GM12864 (cell line): ENCODE results near the gene U2AF2.

Experiments used
- DNase-seq: peaks from one replicate; pipeline ENCODE4 v3.0.0-alpha.2; 2011; ENCODE audit warnings: low read depth
- H3K4me3 ChIP-seq: 2 replicates; pipeline ENCODE4 v1.5.1; 2011; ENCODE audit warnings: mild to moderate bottlenecking, low read depth, low read length, control low read depth
- TF ChIP-seq, protein P1 (sequence below): IDR thresholded peaks from 2 replicates; pipeline ENCODE4 v1.5.1; 2011; ENCODE audit warnings: low read depth, mild to moderate bottlenecking, moderate library complexity, low read length, control low read depth, inconsistent platforms; ENCODE audit errors: missing control alignments

Gene U2AF2

DNA sequence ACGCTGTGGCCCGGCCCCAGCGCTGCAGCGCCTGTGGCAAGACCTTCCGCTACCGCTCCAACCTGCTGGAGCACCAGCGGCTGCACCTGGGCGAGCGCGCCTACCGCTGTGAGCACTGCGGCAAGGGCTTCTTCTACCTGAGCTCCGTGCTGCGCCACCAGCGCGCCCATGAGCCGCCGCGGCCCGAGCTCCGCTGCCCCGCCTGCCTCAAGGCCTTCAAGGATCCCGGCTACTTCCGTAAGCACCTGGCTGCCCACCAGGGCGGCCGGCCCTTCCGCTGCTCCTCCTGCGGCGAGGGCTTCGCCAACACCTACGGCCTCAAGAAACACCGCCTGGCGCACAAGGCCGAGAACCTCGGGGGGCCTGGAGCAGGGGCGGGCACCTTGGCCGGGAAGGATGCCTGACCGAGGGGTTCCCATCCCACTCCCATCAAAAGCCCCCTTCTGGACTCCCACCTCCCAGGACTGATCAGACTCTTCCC lies 38.4 kb upstream of the U2AF2 start:
- H3K4me3 ChIP-seq, result no peak overlapping the region
- TF ChIP-seq, protein P1, sequence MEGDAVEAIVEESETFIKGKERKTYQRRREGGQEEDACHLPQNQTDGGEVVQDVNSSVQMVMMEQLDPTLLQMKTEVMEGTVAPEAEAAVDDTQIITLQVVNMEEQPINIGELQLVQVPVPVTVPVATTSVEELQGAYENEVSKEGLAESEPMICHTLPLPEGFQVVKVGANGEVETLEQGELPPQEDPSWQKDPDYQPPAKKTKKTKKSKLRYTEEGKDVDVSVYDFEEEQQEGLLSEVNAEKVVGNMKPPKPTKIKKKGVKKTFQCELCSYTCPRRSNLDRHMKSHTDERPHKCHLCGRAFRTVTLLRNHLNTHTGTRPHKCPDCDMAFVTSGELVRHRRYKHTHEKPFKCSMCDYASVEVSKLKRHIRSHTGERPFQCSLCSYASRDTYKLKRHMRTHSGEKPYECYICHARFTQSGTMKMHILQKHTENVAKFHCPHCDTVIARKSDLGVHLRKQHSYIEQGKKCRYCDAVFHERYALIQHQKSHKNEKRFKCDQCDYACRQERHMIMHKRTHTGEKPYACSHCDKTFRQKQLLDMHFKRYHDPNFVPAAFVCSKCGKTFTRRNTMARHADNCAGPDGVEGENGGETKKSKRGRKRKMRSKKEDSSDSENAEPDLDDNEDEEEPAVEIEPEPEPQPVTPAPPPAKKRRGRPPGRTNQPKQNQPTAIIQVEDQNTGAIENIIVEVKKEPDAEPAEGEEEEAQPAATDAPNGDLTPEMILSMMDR, result no peak
- no peak for DNase-seq

DNA sequence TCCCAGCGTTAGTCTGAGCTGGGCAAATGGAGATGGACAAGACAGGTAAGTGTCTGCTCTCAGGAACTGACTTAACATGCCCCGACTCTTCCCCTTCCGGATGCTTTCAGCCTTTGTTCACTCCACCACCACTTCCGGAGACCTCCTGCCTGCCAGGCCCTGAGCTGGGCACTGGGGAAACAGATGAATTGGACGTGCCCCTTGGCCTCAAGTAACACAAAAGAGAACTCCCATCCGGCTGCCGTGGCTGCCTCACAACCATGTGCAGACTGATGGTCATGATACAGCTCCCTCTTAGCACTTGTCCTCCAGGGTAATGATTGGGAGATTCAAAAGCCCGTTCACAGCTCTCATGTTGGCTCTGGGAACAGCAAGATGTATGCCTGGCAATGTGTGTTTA lies 37.4 kb upstream of the U2AF2 start:
- no peak overlapping the region for H3K4me3 ChIP-seq
- DNase-seq, result no peak
- TF ChIP-seq, protein P1, result no peak

DNA sequence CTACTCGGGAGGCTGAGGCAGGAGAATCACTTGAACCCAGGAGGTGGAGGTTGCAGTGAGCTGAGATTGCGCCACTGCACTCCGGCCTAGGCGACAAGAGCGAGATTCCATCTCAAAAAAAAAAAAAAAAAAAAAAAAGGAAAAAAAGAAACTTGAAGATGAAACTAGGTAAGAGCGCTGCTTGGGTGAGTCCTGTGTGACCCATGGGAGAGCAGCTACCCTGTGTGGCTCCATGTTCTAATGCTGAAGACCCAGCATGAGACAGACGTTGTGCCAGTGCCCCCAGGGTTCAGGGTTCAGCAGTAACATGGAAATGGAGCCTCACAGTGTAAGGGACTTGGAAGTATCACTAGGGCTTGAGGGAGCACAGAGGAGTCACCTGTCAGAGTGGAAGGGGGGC lies 36.4 kb upstream of the U2AF2 start:
- DNase-seq, result no peak
- no peak overlapping the region for H3K4me3 ChIP-seq
- TF ChIP-seq, protein P1, result no peak

DNA sequence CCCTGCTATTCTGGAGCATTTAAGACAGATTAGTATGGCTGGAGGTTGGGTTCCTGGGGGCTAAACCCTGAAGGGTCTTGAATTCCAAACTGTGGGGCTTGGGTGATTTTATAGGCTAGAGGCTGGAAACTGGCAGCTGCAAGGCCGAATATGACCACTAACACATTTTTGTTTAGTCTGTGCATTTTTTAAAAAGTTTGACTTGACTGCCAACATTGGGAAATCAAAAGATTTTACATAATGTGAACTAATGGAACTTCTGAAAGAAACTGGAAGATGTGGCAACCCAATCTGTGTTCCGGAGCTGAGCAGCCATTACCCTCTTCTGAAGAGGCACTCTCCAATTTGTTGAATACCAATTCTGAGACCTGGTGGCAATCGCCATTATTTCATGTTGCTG lies 35.5 kb upstream of the U2AF2 start:
- no peak for DNase-seq
- no peak overlapping the region for H3K4me3 ChIP-seq
- TF ChIP-seq, protein P1, result no peak

DNA sequence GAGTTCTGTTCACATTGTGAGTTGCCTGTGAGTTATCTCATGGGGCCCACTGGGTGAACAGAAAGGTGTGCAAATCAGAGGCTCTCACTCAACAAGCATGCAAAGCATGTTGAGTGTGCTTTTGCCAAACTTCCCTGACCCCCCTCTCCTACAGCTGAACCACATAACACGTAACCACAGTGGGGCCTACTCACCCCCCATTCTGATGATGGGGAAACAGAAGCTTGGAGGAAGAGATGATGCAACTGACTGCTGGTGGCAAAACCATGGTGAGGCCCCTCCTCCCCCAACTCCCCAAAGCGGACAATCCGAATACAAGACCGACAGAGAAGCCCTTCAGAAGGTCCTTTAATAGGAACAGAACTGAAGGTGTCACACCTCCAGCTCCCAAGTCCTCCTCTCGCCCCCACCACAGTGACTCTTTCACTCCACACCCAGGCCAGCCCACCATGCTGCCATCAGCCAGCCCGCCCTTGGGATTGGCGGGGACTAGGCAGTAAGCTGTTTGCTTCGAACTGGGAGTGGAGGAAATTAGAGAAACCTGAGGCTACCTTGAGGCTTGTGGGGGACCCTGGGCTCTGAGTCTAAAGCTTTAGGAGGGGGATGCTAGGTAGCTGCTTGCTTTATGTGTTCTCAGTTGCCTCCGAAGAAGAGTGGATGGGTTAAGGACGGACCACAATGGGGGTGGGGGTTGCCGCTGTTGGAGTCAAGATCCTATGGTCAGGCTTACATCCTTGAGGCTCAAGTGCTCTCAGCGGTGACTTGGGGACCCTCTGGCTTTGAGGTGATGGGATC lies 34.2 kb upstream of the U2AF2 start:
- no peak for DNase-seq
- no peak overlapping the region for H3K4me3 ChIP-seq

DNA sequence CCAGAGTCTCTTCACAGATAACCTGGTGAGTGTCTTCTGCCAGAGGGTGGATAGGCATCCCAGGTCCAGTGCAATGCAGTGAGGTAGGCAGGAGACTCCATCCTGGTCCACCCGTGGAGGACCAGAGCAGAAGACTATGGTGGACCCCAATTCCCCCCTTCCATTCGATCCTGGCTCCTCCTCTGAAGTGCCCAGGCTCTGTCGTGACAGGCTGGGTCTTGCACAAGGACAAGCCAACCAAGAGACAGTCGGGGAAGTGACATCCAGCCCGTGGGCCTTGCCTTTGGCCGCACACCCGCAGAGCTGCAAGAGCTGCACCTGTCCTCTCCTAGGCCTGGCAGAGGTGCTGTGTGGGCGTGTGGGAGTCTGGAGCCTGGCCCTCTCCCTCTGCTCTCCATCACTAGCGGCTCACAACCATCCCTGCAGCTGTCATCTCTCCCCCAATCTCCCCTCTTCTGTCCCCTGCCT lies 33.6 kb upstream of the U2AF2 start:
- H3K4me3 ChIP-seq, result no peak overlapping the region
- DNase-seq, result no peak
- TF ChIP-seq, protein P1, result no peak

More for the DNA sequence above, 34.2 kb upstream of the U2AF2 start:
- TF ChIP-seq, protein P1, result no peak

DNA sequence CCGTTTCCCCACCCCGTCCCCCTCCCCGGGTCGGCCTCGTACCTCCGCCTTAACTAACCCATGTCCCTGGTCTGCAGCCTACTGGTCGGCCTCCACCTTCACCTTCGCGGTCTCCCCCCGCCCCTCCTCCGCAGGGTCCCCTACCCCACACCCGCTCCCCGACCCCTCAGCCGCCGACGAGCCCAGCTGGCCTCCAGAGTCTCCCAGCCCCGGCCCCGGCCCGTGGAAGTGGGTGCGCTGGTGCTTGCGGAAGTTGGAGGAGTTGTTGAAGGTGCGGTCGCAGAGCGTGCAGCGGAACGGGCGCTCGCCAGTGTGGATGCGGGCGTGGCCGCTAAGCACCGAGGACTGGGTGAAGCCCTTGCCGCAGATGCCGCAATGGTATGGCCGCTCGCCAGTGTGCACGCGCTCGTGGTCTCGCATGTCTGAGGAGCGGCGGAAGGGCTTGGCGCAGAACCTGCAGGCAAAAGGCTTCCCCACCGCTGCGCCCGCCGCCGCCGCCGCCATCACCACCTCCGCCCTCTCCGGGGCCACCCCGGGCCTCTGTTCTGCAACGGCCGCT lies 33.1 kb upstream of the U2AF2 start:
- H3K4me3 ChIP-seq, result no peak overlapping the region
- TF ChIP-seq, protein P1, result no peak
- no peak for DNase-seq
